ENCODE results near the gene SCRN2.

SCRN2 gene

GRCh38 chr17:47840742-47841487, at the start of gene SCRN2:
Gene SCRN2, minus strand, starts transcription at chr17:47841273. Its CDS starts 430 bp downstream, at chr17:47840843.
- Mint-ChIP-seq H3K4me1 (peaks cover 7% of the 10 kb centered on the region), H3K4me3 (peak within 1 kb of the TSS; percentile 97), H3K27me3 (peaks cover 9% of the 10 kb centered on the region), H3K9me3 (no peaks in the 10 kb centered on the region), H3K27ac (peak within 1 kb of the TSS; percentile 56), H3K36me3 (peaks cover 1% of the 10 kb centered on the region)
- peak; percentile 87 to 96 for DNase-seq (ENCODE audit: low spot score in 2 of 2)
- ATAC-seq (ENCODE audit: low read depth): peak; percentile 87

- Mint-ChIP-seq H3K4me3 (no peak overlapping the region), H3K4me1 (peaks cover 14% of the 10 kb centered on the region), H3K27me3 (no peaks in the 10 kb centered on the region), H3K9me3 (no peaks in the 10 kb centered on the region), H3K36me3 (no peaks in the 10 kb centered on the region), H3K27ac (no peak overlapping the region)
- ATAC-seq (ENCODE audit: low read depth) (peak; percentile 99), DNase-seq (ENCODE audit: low spot score in 2 of 2) (peak; percentile 88 to 92)
Measured at GRCh38 chr17:47889734-47890529, 48.9 kb upstream of the SCRN2 start.

- H3K27me3 Mint-ChIP-seq: peaks cover 1% of the 10 kb centered on the region
- DNase-seq (ENCODE audit: low spot score in 2 of 2) (no peak), ATAC-seq (ENCODE audit: low read depth) (no peak)
- no peak overlapping the region for H3K27ac Mint-ChIP-seq
- H3K4me1 Mint-ChIP-seq: peaks cover 5% of the 10 kb centered on the region
- no peaks in the 10 kb centered on the region for H3K36me3 Mint-ChIP-seq
- H3K9me3 Mint-ChIP-seq: no peaks in the 10 kb centered on the region
- no peak overlapping the region for H3K4me3 Mint-ChIP-seq
Measured at GRCh38 chr17:47888293-47888692, 47.2 kb upstream of the SCRN2 start.

- DNase-seq (ENCODE audit: low spot score in 2 of 2) (no peak), ATAC-seq (ENCODE audit: low read depth) (no peak)
- Mint-ChIP-seq H3K9me3 (no peaks in the 10 kb centered on the region), H3K4me1 (no peaks in the 10 kb centered on the region), H3K4me3 (no peak overlapping the region), H3K27ac (no peak overlapping the region), H3K36me3 (no peaks in the 10 kb centered on the region), H3K27me3 (peaks cover 14% of the 10 kb centered on the region)
Measured at GRCh38 chr17:47884905-47885730, 44.0 kb upstream of the SCRN2 start.

- H3K4me3 Mint-ChIP-seq: no peak overlapping the region
- no peaks in the 10 kb centered on the region for H3K4me1 Mint-ChIP-seq
- no peak overlapping the region for H3K27ac Mint-ChIP-seq
- no peaks in the 10 kb centered on the region for H3K36me3 Mint-ChIP-seq
- no peaks in the 10 kb centered on the region for H3K9me3 Mint-ChIP-seq
- no peak for DNase-seq (ENCODE audit: low spot score in 2 of 2)
- peaks cover 16% of the 10 kb centered on the region for H3K27me3 Mint-ChIP-seq
- ATAC-seq (ENCODE audit: low read depth): no peak
Measured at GRCh38 chr17:47884427-47884740, 43.3 kb upstream of the SCRN2 start.

GRCh38 chr17:47883589-47884426, 42.7 kb upstream of the SCRN2 start:
- no peak overlapping the region for H3K27ac Mint-ChIP-seq
- no peaks in the 10 kb centered on the region for H3K4me1 Mint-ChIP-seq
- no peaks in the 10 kb centered on the region for H3K36me3 Mint-ChIP-seq
- H3K27me3 Mint-ChIP-seq: peaks cover 20% of the 10 kb centered on the region
- ATAC-seq (ENCODE audit: low read depth) (no peak), DNase-seq (ENCODE audit: low spot score in 2 of 2) (no peak)
- no peaks in the 10 kb centered on the region for H3K9me3 Mint-ChIP-seq
- no peak overlapping the region for H3K4me3 Mint-ChIP-seq

GRCh38 chr17:47882695-47883588, 41.9 kb upstream of the SCRN2 start:
- no peak overlapping the region for H3K4me3 Mint-ChIP-seq
- peaks cover 24% of the 10 kb centered on the region for H3K27me3 Mint-ChIP-seq
- H3K36me3 Mint-ChIP-seq: no peaks in the 10 kb centered on the region
- no peak overlapping the region for H3K27ac Mint-ChIP-seq
- DNase-seq (ENCODE audit: low spot score in 2 of 2) (no peak), ATAC-seq (ENCODE audit: low read depth) (no peak)
- no peaks in the 10 kb centered on the region for H3K4me1 Mint-ChIP-seq
- H3K9me3 Mint-ChIP-seq: no peaks in the 10 kb centered on the region

GRCh38 chr17:47882247-47882646, 41.2 kb upstream of the SCRN2 start:
- DNase-seq (ENCODE audit: low spot score in 2 of 2) (no peak), ATAC-seq (ENCODE audit: low read depth) (no peak)
- peaks cover 24% of the 10 kb centered on the region for H3K27me3 Mint-ChIP-seq
- no peak overlapping the region for H3K27ac Mint-ChIP-seq
- no peak overlapping the region for H3K4me3 Mint-ChIP-seq
- no peaks in the 10 kb centered on the region for H3K4me1 Mint-ChIP-seq
- H3K9me3 Mint-ChIP-seq: no peaks in the 10 kb centered on the region
- H3K36me3 Mint-ChIP-seq: no peaks in the 10 kb centered on the region

GRCh38 chr17:47879776-47880454, 38.8 kb upstream of the SCRN2 start:
- no peak overlapping the region for H3K4me3 Mint-ChIP-seq
- no peaks in the 10 kb centered on the region for H3K4me1 Mint-ChIP-seq

GRCh38 chr17:47879028-47879585, 38.0 kb upstream of the SCRN2 start:
- no peaks in the 10 kb centered on the region for H3K9me3 Mint-ChIP-seq
- DNase-seq (ENCODE audit: low spot score in 2 of 2): no peak
- H3K36me3 Mint-ChIP-seq: peaks cover 3% of the 10 kb centered on the region
- H3K27me3 Mint-ChIP-seq: peaks cover 34% of the 10 kb centered on the region
- H3K27ac Mint-ChIP-seq: no peak overlapping the region
- no peak overlapping the region for H3K4me3 Mint-ChIP-seq
- ATAC-seq (ENCODE audit: low read depth): no peak
- no peaks in the 10 kb centered on the region for H3K4me1 Mint-ChIP-seq

More at GRCh38 chr17:47879776-47880454, 38.8 kb upstream of the SCRN2 start:
- peaks cover 30% of the 10 kb centered on the region for H3K27me3 Mint-ChIP-seq
- ATAC-seq (ENCODE audit: low read depth): no peak
- no peak for DNase-seq (ENCODE audit: low spot score in 2 of 2)
- H3K27ac Mint-ChIP-seq: no peak overlapping the region
- H3K36me3 Mint-ChIP-seq: peaks cover 3% of the 10 kb centered on the region
- no peaks in the 10 kb centered on the region for H3K9me3 Mint-ChIP-seq

- no peak overlapping the region for H3K27ac Mint-ChIP-seq
- H3K27me3 Mint-ChIP-seq: peaks cover 40% of the 10 kb centered on the region
- DNase-seq (ENCODE audit: low spot score in 2 of 2): no peak
- ATAC-seq (ENCODE audit: low read depth): no peak
- no peaks in the 10 kb centered on the region for H3K9me3 Mint-ChIP-seq
- peaks cover 5% of the 10 kb centered on the region for H3K4me1 Mint-ChIP-seq
- peaks cover 3% of the 10 kb centered on the region for H3K36me3 Mint-ChIP-seq
- no peak overlapping the region for H3K4me3 Mint-ChIP-seq
Measured at GRCh38 chr17:47878203-47879027, 37.3 kb upstream of the SCRN2 start.

Data from memory B cell (primary cell).